Measurements from ENCODE around the gene YWHAG.
"Not testable (repeated sequence)": the region's sequence is repeated elsewhere in the genome, so short reads cannot be mapped to it uniquely, and the experiment has no call there.

The YWHAG gene

DNA sequence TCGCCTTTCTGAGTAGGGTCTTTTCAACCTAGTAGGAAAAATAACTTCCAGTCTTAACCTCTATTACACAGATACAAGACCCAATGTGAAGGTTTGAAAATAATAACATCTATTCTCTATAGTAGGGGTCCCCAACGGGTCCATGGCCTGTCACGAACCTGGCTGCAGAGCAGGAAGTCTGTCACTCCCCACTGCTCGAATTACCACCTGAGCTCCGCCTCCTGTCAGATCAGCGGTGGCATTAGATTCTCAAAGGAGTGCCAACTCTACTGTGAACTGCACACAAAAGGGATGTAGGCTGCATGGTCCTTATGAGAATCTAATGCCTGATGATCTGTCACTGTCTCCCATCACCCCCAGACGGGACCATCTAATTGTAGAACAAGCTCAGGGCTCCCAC is 7.4 kb downstream of the YWHAG start:
- in situ Hi-C loops (cut with MboI; ENCODE audit: low sequenced_read_pairs), result no loop called here

DNA sequence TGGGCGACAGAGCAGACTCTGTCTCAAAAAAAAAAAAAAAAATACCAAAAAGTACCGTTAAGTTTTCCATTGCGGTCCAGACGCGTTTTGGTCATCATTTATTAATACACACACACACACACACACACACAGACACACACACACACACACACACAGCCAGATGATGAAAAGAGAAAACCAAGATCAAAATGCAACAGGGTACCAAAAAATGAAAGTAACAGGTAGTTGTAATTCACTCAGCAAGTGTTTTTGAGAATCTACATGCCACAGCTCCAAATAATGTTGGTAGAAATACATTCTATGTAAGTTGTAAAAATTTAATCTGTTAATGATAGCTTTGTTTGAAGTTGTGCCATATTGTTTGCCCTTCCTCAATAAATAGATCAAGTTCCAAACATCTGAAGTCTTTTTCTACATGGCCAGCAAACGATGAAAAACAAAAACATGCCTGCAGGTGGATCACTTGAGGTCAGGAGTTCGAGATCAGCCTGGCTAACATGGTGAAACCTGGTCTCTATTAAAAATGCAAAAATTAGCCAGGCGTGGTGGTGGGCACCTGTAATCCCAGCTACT is 9.4 kb downstream of the YWHAG start:
- in situ Hi-C loops (cut with MboI; ENCODE audit: low sequenced_read_pairs), result no loop called here

DNA sequence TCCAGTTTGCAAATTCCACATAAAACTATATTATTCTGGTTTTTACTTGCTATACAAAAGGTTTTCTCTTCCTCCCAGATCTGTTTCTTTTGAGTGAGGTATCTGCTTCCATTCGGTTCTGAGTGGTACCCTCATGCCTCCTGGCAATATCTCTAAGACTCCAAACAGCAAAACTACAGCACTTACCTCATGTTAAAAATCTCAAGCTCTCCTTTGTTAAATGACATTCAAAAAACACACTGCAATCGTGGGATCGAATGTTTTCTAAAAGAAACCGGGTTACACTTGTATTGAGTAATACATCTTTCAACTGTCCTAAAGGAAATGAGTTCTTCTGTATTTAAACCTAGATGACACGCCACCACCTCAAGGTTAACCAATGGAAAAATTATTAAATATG is 11.1 kb downstream of the YWHAG start:
- in situ Hi-C loops (cut with MboI; ENCODE audit: low sequenced_read_pairs), result no loop called here

DNA sequence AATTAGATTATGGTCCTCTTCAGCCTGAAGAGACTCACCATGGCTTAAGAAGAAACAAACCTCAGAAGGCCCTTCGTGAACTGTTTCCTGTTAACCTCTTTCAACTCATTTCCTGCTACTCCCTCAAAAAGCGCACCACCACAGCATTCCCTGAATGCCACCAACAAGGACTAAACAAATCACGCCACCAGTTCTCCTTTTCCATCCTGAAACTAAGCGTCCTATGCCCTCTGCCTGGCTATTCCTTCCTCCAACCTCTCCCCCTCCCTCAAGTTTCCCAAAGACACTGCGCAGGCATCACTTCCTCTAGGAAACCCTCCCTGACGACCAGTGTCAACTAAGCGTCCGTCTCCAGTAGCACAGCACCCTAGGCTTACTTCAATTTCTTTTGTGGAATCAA is 12.0 kb downstream of the YWHAG start:
- in situ Hi-C loops (cut with MboI; ENCODE audit: low sequenced_read_pairs), result no loop called here

DNA sequence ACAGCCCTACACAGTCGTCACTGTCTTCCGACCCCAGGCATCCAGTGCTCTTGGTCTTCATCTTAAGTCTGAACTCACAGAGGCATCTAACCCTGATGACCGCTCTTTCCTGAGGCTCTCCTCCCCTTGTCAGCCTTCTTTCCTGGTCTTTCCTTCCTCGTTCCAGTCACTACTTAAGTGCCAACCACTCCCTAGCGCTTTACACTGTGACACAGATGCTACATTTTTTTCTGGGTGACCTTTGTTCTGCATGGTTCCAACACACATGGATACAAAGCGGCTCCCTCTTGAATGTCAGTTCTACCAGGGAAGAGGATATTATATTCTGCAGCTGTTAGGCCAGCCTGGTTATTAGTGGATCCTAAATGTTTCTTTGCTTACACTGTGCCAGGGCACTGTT is 12.7 kb downstream of the YWHAG start:
- in situ Hi-C loops (cut with MboI; ENCODE audit: low sequenced_read_pairs), result no loop called here

DNA sequence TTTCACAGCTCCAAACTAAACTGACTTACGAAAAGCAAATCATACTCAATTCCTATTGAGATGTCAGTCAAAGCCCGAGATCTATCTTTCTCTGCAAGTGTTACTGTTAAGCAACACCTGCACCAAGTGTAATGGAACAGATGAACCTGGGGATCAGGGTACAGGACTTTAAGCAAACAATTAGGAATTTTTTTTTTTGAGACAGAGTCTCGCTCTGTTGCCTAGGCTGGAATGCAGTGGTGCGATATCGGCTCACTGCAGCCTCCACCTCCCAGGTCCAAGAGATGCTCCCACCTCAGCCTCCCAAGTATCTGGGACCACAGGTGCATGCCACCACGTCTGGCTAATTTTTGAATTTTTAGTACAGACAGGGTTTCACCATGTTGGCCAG is 14.9 kb downstream of the YWHAG start:
- in situ Hi-C loops (cut with MboI; ENCODE audit: low sequenced_read_pairs), result no loop called here

DNA sequence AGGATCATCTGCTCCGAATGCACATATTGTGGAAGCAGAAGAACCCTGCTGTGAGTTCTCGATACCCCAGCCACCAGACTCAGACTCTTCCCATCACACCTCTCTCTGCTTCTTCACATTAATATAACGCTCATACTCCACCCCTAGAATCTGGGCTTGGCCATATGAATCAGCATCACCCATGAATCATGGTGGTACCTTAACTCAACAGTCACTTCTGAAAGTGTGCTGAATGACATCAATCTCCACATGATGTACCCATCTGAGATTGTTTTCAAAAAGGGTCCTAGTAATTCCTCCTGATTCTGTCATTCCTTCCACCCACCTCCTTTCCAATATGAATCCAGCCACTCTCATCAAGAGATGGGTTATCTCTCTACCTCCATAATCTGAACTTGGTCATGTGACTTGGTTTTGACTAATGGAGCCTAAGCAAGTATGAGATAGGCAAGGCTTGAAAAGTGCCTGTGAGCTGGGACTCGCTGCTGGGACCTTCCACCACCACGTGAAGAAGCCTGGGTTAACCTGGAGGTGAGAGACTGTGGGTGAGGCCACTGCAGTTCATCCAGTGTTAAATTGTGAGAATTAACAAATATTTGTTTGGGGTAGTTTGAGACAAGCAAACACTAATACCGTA is 15.4 kb downstream of the YWHAG start:
- in situ Hi-C loops (cut with MboI; ENCODE audit: low sequenced_read_pairs), result no loop called here

DNA sequence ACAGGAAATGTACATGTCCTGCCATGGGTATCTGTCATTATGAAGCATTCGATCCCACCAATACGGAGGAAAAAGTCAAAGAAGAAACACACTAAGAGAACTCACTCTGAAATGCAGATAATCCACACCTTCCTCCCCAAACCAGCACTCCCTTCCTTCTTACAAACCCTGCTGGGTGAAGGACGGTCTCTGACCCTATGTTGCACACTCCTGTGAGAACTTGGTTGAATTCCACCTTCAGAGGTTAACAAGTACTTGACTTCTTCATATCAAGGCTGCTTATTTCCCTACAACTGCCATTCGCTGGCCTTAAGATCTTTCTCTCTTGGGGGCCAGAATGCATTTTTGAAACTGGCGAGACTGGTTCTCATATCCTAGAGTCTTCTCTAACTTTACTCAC is 16.6 kb downstream of the YWHAG start:
- in situ Hi-C loops (cut with MboI; ENCODE audit: low sequenced_read_pairs), result no loop called here

DNA sequence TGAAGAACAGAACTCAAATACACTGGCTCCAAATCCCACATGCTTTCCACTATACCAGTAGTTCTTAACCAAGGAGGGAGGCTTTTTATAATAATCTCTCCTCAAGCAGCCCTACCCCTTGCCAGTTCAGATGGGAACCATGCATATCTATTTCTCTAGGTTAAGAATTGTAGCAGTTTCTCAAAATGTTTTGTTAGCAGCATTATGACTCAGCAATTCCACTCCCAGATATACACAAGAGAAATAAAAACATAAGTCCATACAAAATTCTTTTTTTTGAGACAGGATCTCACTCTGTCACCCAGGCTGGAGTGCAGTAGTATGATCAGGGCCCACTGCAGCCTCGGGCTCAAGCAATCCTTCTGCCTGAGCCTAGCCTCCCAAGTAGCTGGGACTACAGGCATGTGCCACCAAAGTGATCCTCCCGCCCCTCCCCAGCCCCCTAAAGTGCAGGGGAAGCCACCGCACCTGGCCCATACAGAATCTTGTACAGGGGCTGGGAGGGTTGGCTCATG is 18.1 kb downstream of the YWHAG start:
- in situ Hi-C loops (cut with MboI; ENCODE audit: low sequenced_read_pairs), result no loop called here

DNA sequence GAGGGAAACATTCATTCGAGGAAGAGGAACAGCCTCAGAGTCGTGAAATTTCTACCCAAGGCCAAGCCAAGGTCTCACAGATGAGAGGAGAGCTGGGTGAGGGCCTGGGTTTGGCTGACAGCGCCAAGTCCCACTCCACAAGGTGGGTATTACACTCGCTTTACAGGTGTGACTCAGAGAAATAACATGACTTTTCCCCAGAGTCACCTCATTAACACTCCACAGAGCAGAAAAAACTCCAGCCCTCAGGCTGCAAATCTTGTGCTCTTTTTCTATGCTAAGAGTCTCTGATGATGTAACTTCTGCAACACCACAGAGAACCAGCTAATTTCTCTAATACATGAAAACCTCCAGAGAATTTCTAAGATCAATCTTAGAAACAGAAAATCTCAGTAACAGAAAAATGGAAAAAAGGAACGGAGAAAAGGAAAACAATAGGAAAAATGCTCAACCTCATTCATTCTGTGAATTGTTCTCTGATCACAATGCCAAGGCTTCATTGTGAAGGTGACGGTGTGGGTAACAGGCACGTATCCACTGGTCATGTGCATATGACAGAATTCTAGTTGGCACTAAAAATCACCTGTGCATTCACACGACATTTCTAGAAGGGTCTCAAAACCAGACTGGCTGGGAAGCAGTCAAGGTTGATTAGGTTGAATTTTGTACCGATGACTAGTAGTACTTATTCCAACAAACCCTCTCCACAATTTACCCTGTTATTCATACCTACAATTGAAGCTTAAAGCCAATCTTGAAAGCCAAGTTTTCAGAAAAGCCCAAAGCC is 20.3 kb downstream of the YWHAG start:
- in situ Hi-C loops (cut with MboI; ENCODE audit: low sequenced_read_pairs), result no loop called here

DNA sequence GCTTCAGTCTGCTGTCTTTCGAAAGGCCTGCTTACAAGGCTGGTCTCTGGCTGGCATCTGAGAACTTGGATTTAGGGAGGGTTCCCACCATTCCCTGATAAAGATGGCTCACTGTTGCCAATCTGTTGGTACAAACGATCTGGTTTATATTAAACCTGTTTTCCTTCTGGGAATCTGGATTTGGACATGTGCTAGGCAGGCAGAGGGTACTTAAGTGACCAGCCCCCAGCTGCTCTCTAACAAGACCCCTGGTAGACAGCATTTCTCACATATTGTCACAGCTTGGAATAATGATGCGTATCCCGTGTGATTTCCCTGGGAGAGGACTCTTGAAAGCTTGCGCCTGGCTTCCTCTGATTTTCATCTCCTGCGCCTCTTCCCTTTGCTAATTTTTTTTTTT is 21.6 kb downstream of the YWHAG start:
- in situ Hi-C loops (cut with MboI; ENCODE audit: low sequenced_read_pairs), result no loop called here

DNA sequence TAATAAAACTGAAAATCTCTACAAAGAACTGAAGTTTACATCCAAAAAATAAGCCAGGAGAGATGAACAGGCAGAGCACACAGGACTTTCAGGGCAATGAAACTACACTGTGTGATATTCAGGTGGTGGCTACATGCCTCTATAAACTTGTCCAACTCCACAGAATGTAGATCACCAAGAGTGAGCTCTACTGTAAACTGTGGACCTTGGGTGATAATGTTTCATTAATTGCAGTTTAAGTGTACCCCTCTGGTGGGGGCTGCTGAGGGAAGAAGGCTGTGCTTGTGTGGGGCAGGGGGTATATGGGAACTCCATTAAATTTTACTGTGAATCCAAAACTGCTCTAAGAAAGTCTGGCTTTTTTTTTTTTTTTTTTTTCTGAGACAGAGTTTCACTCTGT is 22.7 kb downstream of the YWHAG start:
- in situ Hi-C loops (cut with MboI; ENCODE audit: low sequenced_read_pairs), result no loop called here

DNA sequence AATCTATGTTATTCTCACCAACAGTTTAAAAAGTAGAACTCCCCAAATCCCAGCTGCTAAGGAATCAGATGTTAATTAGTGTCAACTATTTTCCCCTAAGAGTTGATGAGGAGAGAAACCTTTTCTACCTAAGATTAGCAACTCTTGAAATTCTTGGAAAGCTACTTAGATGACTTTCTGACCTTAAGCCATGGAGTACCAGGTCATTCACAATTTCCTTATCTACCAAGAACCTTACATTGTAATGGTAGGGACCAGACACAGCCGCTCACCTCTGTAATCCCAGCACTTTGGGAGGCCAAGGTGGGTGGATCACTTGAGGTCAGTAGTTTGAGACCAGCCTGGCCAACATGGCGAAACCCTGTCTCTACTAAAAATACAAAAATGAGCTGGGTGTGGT is 23.4 kb downstream of the YWHAG start:
- in situ Hi-C loops (cut with MboI; ENCODE audit: low sequenced_read_pairs), result not testable (repeated sequence)

DNA sequence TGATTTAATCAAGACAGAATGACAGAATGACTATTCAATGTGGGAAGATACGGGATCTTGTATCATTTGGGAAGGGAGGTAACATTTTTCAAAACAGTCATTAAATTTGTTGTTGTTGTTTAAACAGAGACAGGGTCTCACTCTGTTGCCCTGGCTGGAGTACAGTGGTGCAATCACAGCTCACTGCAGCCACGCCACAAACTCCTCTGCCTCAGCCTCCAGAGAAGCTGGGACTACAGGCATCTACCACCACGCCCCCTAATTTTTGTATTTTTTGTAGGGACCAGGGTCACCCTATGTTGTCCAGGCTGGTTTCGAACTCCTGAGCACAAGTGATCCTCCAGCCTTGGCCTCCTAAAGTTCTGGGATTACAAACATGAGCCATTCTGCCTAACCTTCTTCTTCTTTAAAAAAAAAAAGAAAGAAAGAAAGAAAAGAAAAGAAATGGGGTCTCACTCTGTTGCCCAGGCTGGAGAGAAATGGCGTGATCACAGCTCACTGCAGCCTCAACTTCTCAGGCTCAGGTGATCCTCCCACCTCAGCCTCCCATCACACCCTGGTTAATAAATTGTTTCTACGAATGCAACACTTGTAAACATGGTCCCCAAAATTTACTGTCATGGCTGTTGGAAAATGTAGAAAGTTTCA is 24.3 kb downstream of the YWHAG start:
- in situ Hi-C loops (cut with MboI; ENCODE audit: low sequenced_read_pairs), result no loop called here

DNA sequence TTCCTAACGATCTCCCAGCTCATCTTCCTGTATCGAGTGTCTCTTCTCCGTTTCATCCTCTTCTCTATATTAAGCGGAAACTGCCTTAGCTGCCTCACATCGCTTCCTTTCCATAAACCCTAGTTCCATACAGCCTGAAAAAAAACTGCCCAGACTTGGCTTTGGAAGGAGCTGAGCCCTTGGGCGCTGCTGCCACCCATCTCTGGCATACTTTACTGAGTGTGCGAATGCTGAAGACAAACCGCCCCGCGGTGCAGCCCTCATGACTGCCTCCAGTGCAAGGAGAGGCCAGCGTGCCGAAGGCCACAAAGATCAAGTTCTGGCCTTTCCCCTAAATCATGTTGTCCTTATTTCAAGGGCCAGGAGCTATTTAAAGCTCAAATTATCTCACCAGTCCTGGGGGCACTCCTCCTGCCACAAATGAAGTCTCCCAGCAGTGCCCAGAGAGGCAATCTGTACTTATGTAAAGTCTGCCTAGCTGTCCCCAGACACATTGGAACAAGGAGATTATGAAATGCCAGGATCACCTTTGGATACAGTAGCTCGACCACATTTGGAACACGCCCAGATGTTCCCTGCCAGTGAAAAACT is 25.2 kb downstream of the YWHAG start:
- in situ Hi-C loops (cut with MboI; ENCODE audit: low sequenced_read_pairs), result no loop called here

DNA sequence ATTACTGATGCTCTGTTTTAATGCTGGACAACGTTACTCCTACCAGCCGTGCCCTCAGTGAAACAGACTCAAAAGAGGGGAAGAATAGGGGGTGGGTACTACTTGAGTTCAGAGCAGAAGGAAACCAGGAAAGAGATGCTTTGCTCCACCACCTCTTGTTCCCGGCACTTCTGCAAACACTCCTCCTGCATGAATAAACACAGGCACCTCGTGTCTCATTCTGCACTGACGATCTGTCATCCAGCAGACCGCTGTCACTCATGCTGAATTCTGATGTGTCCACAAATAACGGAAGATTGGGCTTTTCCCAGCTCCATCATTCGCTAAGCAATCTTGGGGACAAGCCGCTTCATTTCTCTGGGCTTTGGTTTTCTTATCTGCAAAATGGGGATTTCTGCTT is 26.7 kb downstream of the YWHAG start:
- in situ Hi-C loops (cut with MboI; ENCODE audit: low sequenced_read_pairs), result no loop called here

DNA sequence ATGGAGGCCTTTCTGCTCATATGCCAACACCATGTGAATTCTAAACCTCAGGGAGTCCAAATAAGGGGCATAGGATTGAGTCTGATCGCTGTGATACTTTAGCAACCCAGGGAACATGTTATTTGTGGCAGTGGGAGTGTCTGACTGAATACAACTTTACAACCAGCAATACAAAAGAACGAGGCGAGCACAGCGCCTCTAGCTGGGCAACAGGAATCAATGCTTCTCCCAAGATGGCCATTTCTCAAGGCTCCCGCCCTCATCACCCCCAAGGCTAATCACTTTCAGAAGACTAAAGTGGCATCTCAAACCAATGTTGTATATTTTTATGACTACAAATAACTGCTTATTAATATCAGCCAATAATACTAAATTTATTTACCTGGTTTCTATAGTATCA is 28.1 kb downstream of the YWHAG start:
- in situ Hi-C loops (cut with MboI; ENCODE audit: low sequenced_read_pairs), result no loop called here

DNA sequence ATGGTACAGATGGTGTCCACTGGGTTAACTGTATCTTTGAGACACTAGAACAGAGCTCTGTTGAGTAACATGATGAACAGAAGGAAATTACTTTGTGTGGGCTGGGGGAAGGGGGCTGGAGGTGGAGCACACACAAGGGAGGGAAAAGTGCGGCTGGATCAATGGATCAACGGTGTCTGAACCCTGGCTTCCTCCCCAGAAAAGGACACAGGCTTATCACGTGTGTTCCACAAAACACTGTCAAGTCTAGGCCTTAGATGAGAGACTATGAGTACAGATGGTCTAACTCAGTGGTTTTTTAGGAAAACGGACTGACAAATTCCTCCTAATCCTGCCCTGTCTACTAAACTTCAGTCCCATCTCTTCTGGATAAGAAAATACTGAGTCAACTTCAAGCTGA is 28.5 kb downstream of the YWHAG start:
- in situ Hi-C loops (cut with MboI; ENCODE audit: low sequenced_read_pairs), result no loop called here

DNA sequence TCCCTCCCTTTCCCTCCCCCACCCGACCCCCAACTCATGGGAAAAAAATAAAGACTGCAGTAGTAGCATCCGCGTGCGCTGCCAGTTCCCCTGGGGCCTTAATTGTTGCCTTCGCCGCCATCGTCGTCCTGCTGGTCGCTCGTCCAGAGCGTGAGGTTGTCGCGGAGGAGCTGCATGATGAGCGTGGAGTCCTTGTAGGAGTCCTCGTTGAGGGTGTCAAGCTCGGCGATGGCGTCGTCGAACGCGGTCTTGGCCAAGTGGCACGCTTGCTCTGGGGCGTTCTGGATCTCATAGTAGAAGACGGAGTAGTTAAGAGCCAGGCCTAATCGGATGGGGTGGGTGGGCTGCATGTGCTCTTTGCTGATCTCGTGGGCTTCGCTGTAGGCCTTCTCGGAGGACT is 29.3 kb downstream of the YWHAG start:
- in situ Hi-C loops (cut with MboI; ENCODE audit: low sequenced_read_pairs), result no loop called here

DNA sequence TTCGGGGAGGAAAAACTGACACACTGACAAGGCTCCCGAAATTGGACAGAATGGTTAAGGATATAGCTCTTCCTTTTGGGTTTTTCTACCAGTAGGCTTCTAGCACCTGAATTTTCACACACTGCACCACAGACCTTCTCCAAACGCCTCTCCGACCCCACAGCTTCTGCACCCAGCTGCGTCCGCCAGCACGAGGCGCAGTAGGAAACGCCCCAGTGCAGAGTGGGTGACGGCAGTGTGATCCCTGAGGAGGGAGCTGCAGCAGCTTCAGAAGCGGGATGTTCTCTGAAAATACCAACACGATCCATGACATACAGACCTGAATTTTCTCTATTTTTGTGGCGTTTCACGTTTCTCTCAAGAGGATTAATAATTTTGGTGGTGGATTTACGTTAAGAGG is 30.4 kb downstream of the YWHAG start:
- in situ Hi-C loops (cut with MboI; ENCODE audit: low sequenced_read_pairs), result no loop called here

DNA sequence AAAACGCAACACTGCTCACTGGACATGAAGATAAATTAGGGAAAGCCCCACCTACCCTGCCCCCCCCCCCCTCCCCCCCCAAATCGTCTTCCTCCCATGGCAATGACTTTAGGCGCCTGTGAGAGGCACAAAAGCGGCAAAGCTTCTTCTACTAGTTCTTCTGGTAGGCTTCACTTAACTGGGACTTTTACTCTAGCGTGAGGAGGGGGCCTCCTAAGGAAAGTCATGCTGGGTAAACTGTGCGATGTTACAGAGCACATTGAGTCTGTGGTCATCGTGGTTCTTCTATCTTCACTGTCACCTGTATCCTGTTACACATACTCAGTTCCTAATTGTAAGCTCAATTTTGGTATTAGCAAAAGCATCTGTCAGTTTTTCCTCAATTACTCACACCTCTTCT is 31.2 kb downstream of the YWHAG start:
- in situ Hi-C loops (cut with MboI; ENCODE audit: low sequenced_read_pairs), result no loop called here
